Measurements from ENCODE around the gene MYORG. TPM values are rescaled to one million over a fixed set of nuclear protein-coding genes. Genes with fewer than 3 reads are reported as not detected.

The MYORG gene
- polyA plus RNA-seq, 1 experiment = 0.22 TPM

DNA sequence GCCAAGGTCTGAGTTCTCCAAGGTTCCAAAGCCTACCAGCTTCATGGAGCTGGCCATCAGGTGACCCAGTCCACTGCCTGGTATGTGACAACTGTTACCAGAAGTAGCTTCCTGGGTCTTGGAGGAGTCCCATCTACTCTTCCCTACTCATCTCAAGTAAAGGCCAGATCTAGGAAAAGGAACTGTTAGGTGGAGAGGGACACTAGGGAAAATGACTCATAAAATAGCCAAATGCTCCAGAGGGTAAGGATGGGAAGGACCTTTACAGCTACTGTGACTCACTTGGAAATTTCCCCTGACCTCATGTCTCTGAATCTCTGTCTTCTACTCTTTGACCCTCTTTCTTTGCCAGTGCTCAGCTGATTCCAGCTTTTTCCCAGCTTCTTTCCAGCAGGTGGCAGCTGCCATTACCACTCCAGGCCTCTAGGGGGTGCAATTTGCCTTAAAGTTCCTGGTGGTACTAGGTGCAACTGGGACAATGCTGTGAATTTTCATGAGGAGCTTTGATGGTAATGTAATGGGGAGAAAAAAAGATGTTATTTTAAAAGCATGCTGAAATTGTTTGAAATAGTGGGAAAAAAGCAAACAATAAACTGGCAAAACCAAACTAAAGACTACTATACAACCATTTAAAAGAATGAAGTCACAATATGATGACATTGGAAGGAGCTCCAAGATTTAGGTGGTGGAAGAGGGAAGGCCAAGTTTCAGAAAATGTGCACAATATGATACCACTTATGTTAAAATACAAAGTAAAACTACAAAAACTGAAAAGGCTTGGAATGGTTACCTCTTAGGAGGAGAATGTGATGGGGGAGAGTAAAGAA is 27.1 kb upstream of the MYORG start:
- peak; percentile 98 for TF ChIP-seq CTCF (IDR thresholded peaks at IDR 0.05; ENCODE audit: insufficient read depth, low read depth, low read length)
- ChIA-PET CTCF (interaction anchor here (0.6 to 4.8 kb wide), 54 partner anchors 8 to 461 kb away, joined by 3 to 79 read pairs (median 5); partner anchors contain the start of genes DNAI1, ENHO, FAM219A and MYORG), POLR2A (interaction anchor here (0.6 kb wide), 1 partner anchor 10 kb away, joined by 3 read pairs; no protein-coding TSS in a partner anchor)
- Histone ChIP-seq H3K4me3 (ENCODE audit: low read depth, low read length) (no peak overlapping the region), H3K27me3 (ENCODE audit: control insufficient read depth, insufficient read depth, low read length) (no peaks in the 10 kb centered on the region), H3K36me3 (ENCODE audit: control insufficient read depth, insufficient read depth, low read length) (peaks cover 30% of the 10 kb centered on the region)
- no peak for DNase-seq (ENCODE audit: low read depth)

DNA sequence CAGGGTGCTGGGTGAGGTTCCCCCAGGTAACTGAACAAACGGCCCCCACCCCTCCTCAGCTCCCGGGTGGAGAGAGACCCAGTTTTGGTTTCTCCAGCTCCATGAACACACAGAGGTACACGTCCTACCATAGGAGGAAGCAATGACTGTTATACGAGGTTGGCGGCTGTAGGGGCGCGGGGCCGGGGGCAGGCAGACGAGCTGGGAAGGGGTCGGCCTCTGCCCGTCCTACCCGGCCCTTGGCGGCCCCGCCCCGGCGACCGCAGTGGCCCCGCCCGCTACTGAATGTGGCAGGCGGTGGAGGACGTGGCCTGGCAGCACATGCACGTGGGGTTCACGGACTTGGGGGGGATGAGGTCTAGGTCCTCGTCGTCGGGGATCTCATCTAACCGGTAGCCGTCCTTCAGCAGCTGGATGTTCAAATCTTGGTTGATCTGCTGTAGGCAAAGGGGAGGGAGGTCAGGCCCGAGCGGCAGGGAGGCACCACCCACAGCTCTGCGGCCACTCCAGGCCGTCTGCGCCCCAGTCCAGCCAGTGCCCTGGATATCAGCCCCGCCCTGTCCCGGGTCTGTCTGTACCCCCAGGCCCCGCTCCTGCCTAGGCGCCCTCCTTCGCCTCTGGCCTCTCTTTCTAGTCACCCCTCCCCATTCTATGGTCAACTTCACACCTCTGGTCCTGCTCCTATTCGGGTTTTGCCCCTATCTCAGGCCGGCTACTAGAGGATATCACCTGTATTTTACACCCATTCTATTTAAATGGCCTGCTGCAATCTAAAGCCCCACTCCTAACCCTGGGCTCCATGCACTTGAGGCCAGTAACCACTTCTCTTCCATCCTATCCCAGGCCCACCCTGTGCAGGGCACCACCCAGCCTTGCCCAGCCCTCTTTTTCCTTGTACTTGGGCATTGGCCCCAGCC is 24.2 kb upstream of the MYORG start:
- CTCF ChIA-PET = interaction anchor here (0.9 to 1.3 kb wide), 4 partner anchors 99 to 203 kb away, joined by 3 read pairs; no protein-coding TSS in a partner anchor
- no peak for TF ChIP-seq CTCF (IDR thresholded peaks at IDR 0.05; ENCODE audit: insufficient read depth, low read depth, low read length)
- Histone ChIP-seq H3K4me3 (ENCODE audit: low read depth, low read length) (no peak overlapping the region), H3K27me3 (ENCODE audit: control insufficient read depth, insufficient read depth, low read length) (no peaks in the 10 kb centered on the region), H3K36me3 (ENCODE audit: control insufficient read depth, insufficient read depth, low read length) (peaks cover 33% of the 10 kb centered on the region)
- no peak for DNase-seq (ENCODE audit: low read depth)
- POLR2A ChIA-PET = no interaction called here

DNA sequence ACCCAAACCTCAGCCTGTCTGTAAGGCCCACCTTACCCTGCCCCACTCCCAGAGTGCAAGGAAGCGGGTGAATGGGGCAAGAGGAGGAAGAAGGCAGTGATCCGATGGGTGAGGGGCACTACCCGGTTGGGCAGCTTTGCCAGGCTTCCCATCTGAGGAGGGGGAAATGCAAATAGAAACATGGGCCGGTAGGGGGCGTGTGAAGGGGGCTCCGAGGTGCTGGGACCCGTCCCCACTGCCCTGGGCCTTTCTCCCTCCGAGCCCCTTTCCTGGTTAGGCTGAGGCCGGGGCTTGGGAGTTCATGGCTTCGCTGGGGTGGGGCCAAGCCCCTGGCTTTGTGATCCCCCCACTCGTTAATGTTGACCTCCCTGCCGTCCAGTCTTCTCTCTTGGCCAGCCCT is 23.6 kb upstream of the MYORG start:
- H3K36me3 ChIP-seq (ENCODE audit: control insufficient read depth, insufficient read depth, low read length) = peaks cover 31% of the 10 kb centered on the region

GRCh38 chr9:34399729-34400128 is 23.0 kb upstream of the MYORG start:
- H3K4me3 ChIP-seq (ENCODE audit: low read depth, low read length) = no peak overlapping the region
- no peaks in the 10 kb centered on the region for H3K27me3 ChIP-seq (ENCODE audit: control insufficient read depth, insufficient read depth, low read length)
- DNase-seq (ENCODE audit: low read depth) = no peak
- CTCF ChIA-PET = interaction anchor here (0.7 to 1.4 kb wide), 4 partner anchors 15 to 147 kb away, joined by 3 read pairs; no protein-coding TSS in a partner anchor
- peaks cover 30% of the 10 kb centered on the region for H3K36me3 ChIP-seq (ENCODE audit: control insufficient read depth, insufficient read depth, low read length)
- POLR2A ChIA-PET = no interaction called here
- no peak for TF ChIP-seq CTCF (IDR thresholded peaks at IDR 0.05; ENCODE audit: insufficient read depth, low read depth, low read length)

More for the DNA sequence above, 23.6 kb upstream of the MYORG start:
- 0 out of 2 replicates have a peak, but pooled peaks have one; percentile 13 for TF ChIP-seq CTCF (IDR thresholded peaks at IDR 0.05; ENCODE audit: insufficient read depth, low read depth, low read length)
- POLR2A ChIA-PET = no interaction called here
- Histone ChIP-seq H3K4me3 (ENCODE audit: low read depth, low read length) (no peak overlapping the region), H3K27me3 (ENCODE audit: control insufficient read depth, insufficient read depth, low read length) (no peaks in the 10 kb centered on the region)
- CTCF ChIA-PET = interaction anchor here (0.9 to 1.3 kb wide), 4 partner anchors 100 to 204 kb away, joined by 3 read pairs; no protein-coding TSS in a partner anchor
- DNase-seq (ENCODE audit: low read depth) = no peak
